PC-9 (cell line): ENCODE data around the gene DEPDC4.
"Not testable (repeated sequence)": the region's sequence is repeated elsewhere in the genome, so short reads cannot be mapped to it uniquely, and the experiment has no call there.

ENCODE experiments used
- EZH2 ChIP-seq: fragments of 200-600 bp; sonication (generic); IDR thresholded peaks from 2 replicates; pipeline ENCODE4 v1.8.0; 2017; ENCODE audit warnings: antibody characterized with exemption, low read depth
- TF ChIP-seq, protein P1 (sequence below): fragments of 200-600 bp; sonication (generic); conservative IDR thresholded peaks from 2 replicates; pipeline ENCODE4 v1.6.1; 2017; ENCODE audit warnings: mixed run types, antibody characterized with exemption, mild to moderate bottlenecking, moderate library complexity

GRCh38 chr12:100265107-100265506 is 1.8 kb downstream of the DEPDC4 start:
- TF ChIP-seq, protein P1, sequence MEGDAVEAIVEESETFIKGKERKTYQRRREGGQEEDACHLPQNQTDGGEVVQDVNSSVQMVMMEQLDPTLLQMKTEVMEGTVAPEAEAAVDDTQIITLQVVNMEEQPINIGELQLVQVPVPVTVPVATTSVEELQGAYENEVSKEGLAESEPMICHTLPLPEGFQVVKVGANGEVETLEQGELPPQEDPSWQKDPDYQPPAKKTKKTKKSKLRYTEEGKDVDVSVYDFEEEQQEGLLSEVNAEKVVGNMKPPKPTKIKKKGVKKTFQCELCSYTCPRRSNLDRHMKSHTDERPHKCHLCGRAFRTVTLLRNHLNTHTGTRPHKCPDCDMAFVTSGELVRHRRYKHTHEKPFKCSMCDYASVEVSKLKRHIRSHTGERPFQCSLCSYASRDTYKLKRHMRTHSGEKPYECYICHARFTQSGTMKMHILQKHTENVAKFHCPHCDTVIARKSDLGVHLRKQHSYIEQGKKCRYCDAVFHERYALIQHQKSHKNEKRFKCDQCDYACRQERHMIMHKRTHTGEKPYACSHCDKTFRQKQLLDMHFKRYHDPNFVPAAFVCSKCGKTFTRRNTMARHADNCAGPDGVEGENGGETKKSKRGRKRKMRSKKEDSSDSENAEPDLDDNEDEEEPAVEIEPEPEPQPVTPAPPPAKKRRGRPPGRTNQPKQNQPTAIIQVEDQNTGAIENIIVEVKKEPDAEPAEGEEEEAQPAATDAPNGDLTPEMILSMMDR: not testable (repeated sequence)
- not testable (repeated sequence) for TF ChIP-seq EZH2
